SK-N-SH (cell line): ENCODE measurements around the gene SPATA32. TPM values are rescaled to one million over a fixed set of nuclear protein-coding genes. Genes with fewer than 3 reads are reported as not detected.

ENCODE experiments used
- CTCF ChIA-PET: fragments of 300-600, 350-600 bp; formaldehyde crosslinking; extraction: SDS; loops from one replicate; lab custom pipeline; 2021; lab: Yijun Ruan, JAX
- POLR2A ChIA-PET: fragments of 350-600 bp; sonication (Branson Sonifier 250); formaldehyde crosslinking; extraction: SDS; loops from one replicate; lab custom pipeline; 2020; ENCODE audit warnings: antibody characterized with exemption, inconsistent platforms; lab: Yijun Ruan, JAX
- DNase-seq: peaks from one replicate; pipeline ENCODE4 v3.0.0; 2012
- H2AFZ ChIP-seq: fragments of 200-600 bp; sonication (generic); 2 replicates; pipeline ENCODE4 v1.8.1; 2016; ENCODE audit warnings: antibody characterized with exemption, mild to moderate bottlenecking, low read depth
- H3F3A ChIP-seq: fragments of 200-600 bp; sonication (generic); replicated peaks from 2 replicates; pipeline ENCODE3; 2016; ENCODE audit warnings: antibody characterized with exemption, mild to moderate bottlenecking; ENCODE audit not compliant: insufficient read depth
- H3K27ac ChIP-seq, 2 experiments: fragments of 200-500 bp in 1 of 2; fragments of 200-600 bp in 1 of 2; sonication (Bioruptor generic) in 1 of 2; sonication (generic), shearing (Covaris generic) in 1 of 2; 2 replicates each; pipeline versions ENCODE4 v1.5.1 to v1.6.1; 2014 to 2016; ENCODE audit warnings: low read depth in 2 of 2, inconsistent platforms in 1 of 2, low read length in 1 of 2, mild to moderate bottlenecking in 1 of 2, mixed read lengths in 1 of 2
- H3K27me3 ChIP-seq: fragments of 200-600 bp; sonication (generic), shearing (Covaris generic); 2 replicates; pipeline ENCODE4 v1.6.1; 2016; ENCODE audit warnings: mixed run types; ENCODE audit not compliant: insufficient read depth
- H3K36me3 ChIP-seq, 2 experiments: fragments of 200-500 bp in 1 of 2; fragments of 200-600 bp in 1 of 2; sonication (Bioruptor generic) in 1 of 2; sonication (generic) in 1 of 2; replicated peaks in 1 of 2; 2 replicates each; pipeline versions ENCODE3 to v1.5.1; 2014 to 2016; ENCODE audit warnings: low read length in 1 of 2, mild to moderate bottlenecking in 1 of 2; ENCODE audit not compliant: insufficient read depth in 2 of 2, control insufficient read depth in 1 of 2
- H3K4me1 ChIP-seq, 2 experiments: fragments of 200-500 bp in 1 of 2; fragments of 200-600 bp in 1 of 2; sonication (Bioruptor generic) in 1 of 2; sonication (generic), shearing (Covaris generic) in 1 of 2; 2 replicates each; pipeline versions ENCODE4 v1.5.1 to v1.6.1; 2014 to 2016; ENCODE audit warnings: low read depth in 1 of 2, low read length in 1 of 2, mixed run types in 1 of 2; ENCODE audit not compliant: insufficient read depth in 2 of 2, control insufficient read depth in 1 of 2
- H3K4me2 ChIP-seq: fragments of 200-600 bp; sonication (generic), shearing (Covaris generic); 2 replicates; pipeline ENCODE4 v1.6.1; 2017; ENCODE audit warnings: mixed run types
- H3K4me3 ChIP-seq, 2 experiments: fragments of 200-500 bp in 1 of 2; fragments of 200-600 bp in 1 of 2; sonication (Bioruptor generic) in 1 of 2; sonication (generic), shearing (Covaris generic) in 1 of 2; 2 replicates each; pipeline versions ENCODE4 v1.5.1 to v1.8.1; 2014 to 2016; ENCODE audit warnings: low read depth in 2 of 2, inconsistent platforms in 1 of 2, low read length in 1 of 2, mild to moderate bottlenecking in 1 of 2, mixed read lengths in 1 of 2, moderate library complexity in 1 of 2
- H3K79me2 ChIP-seq: fragments of 200-600 bp; sonication (generic); 2 replicates; pipeline ENCODE4 v1.8.1; 2017; ENCODE audit warnings: mild to moderate bottlenecking; ENCODE audit not compliant: insufficient read depth
- H3K9ac ChIP-seq: fragments of 200-600 bp; sonication (generic); 2 replicates; pipeline ENCODE4 v1.6.1; 2017; ENCODE audit warnings: mixed run types
- H3K9me2 ChIP-seq: fragments of 200-600 bp; sonication (generic); 2 replicates; pipeline ENCODE4 v1.6.1; 2017; ENCODE audit warnings: mixed run types
- H3K9me3 ChIP-seq: fragments of 200-600 bp; sonication (generic); 2 replicates; pipeline ENCODE4 v1.6.1; 2017; ENCODE audit warnings: mixed run types, mild to moderate bottlenecking, moderate library complexity
- H4K20me1 ChIP-seq: fragments of 200-600 bp; sonication (generic); 2 replicates; pipeline ENCODE4 v1.6.1; 2017; ENCODE audit warnings: mild to moderate bottlenecking, mixed run types; ENCODE audit not compliant: insufficient read depth
- EP300 ChIP-seq, 2 experiments: IDR thresholded peaks; 2 replicates each; pipeline versions ENCODE4 v1.4.0 to v1.6.1; 2012; ENCODE audit warnings: borderline replicate concordance in 1 of 2, low read depth in 1 of 2, low read length in 1 of 2
- EZH2phosphoT487 ChIP-seq: fragments of 200-600 bp; sonication (generic); IDR thresholded peaks from 2 replicates; pipeline ENCODE4 v1.6.1; 2017; ENCODE audit warnings: low read depth, mixed run types, mild to moderate bottlenecking, antibody characterized with exemption, moderate library complexity, borderline replicate concordance
- FOSL2 ChIP-seq: IDR thresholded peaks from 2 replicates; pipeline ENCODE4 v1.4.0; 2012; ENCODE audit warnings: low read depth, mild to moderate bottlenecking, moderate library complexity, borderline replicate concordance
- FOXM1 ChIP-seq: IDR thresholded peaks from 2 replicates; pipeline ENCODE4 v1.4.0; 2012; ENCODE audit warnings: low read depth, mild to moderate bottlenecking
- GABPA ChIP-seq: IDR thresholded peaks from 2 replicates; pipeline ENCODE4 v1.4.0; 2012; ENCODE audit warnings: low read depth, mild to moderate bottlenecking
- GATA2 ChIP-seq: sonication (generic); formaldehyde crosslinking; IDR thresholded peaks from 2 replicates; pipeline ENCODE4 v1.5.0; 2020; ENCODE audit warnings: mild to moderate bottlenecking, missing genetic modification reagents
- MXI1 ChIP-seq: IDR thresholded peaks from 2 replicates; pipeline ENCODE4 v1.6.1; 2012; ENCODE audit warnings: mild to moderate bottlenecking, low read depth, low read length, improper control_type of control experiment
- NFIC ChIP-seq: IDR thresholded peaks from 2 replicates; pipeline ENCODE4 v1.4.0; 2012; ENCODE audit warnings: borderline replicate concordance
- NRF1 ChIP-seq: IDR thresholded peaks from 2 replicates; pipeline ENCODE4 v1.6.1; 2012; ENCODE audit warnings: low read depth, mild to moderate bottlenecking, low read length
- PBX3 ChIP-seq: IDR thresholded peaks from 2 replicates; pipeline ENCODE4; 2012
- RAD21 ChIP-seq: IDR thresholded peaks from 2 replicates; pipeline ENCODE4 v1.6.1; 2012; ENCODE audit warnings: mild to moderate bottlenecking, low read length
- RCOR1 ChIP-seq: fragments of 150-350 bp; IDR thresholded peaks from 2 replicates; pipeline ENCODE4 v1.6.1; 2017; ENCODE audit warnings: antibody characterized with exemption, low read length
- REST ChIP-seq: IDR thresholded peaks from 2 replicates; pipeline ENCODE4 v1.6.1; 2012; ENCODE audit warnings: mild to moderate bottlenecking, low read depth, low read length, moderate library complexity
- RFX5 ChIP-seq: IDR thresholded peaks from 2 replicates; pipeline ENCODE4 v1.6.1; 2012; ENCODE audit warnings: mild to moderate bottlenecking, improper control_type of control experiment, low read length
- SMC3 ChIP-seq: IDR thresholded peaks from 2 replicates; pipeline ENCODE4 v1.6.1; 2012; ENCODE audit warnings: low read depth, low read length, improper control_type of control experiment
- TCF12 ChIP-seq: IDR thresholded peaks from 2 replicates; pipeline ENCODE4 v1.4.0; 2012
- USF1 ChIP-seq: IDR thresholded peaks from 2 replicates; pipeline ENCODE4 v1.4.0; 2012; ENCODE audit warnings: low read depth, borderline replicate concordance
- YY1 ChIP-seq: IDR thresholded peaks from 2 replicates; pipeline ENCODE4 v1.4.0; 2012; ENCODE audit warnings: low read depth, mild to moderate bottlenecking
- ZBTB33 ChIP-seq: IDR thresholded peaks from 2 replicates; pipeline ENCODE4 v1.4.0; 2012; ENCODE audit warnings: low read depth, borderline replicate concordance
- WGBS: methylation state at CpG from one replicate; pipeline ENCODE4 v1.1.6; 2017; ENCODE audit warnings: low lambda C conversion rate; 5-methylcytosine and 5-hydroxymethylcytosine counted together
- polyA plus RNA-seq, 3 experiments: library from polyadenylated mRNA; depleted of rRNA; stranded (reverse); fragments of >200 nt; gene quantifications; 2 replicates each; pipeline ENCODE4 v1.2.3, GENCODE V29; 2012

The SPATA32 gene
- polyA plus RNA-seq, 1 of the 3 experiments (the other 2 are of a cell fraction), result not detected

- Histone ChIP-seq H3K4me2 (no peak overlapping the region), H3K27ac (no peak overlapping the region), H2AFZ (no peak overlapping the region), H3K9me2 (no peaks in the 10 kb centered on the region), H3K27me3 (no peaks in the 10 kb centered on the region), H3F3A (peaks cover 32% of the 10 kb centered on the region), H4K20me1 (peaks cover 9% of the 10 kb centered on the region; the same call in 1 of the 2 replicates), H3K9me3 (no peaks in the 10 kb centered on the region), H3K4me1 (peaks cover 0 to 23% of the 10 kb centered on the region in 2 experiments; a peak in 2 of 4 replicates), H3K36me3 (peaks cover 44 to 49% of the 10 kb centered on the region in 2 experiments), H3K79me2 (peaks cover 8% of the 10 kb centered on the region; the same call in 1 of the 2 replicates), H3K9ac (no peak overlapping the region), H3K4me3 (no peak overlapping the region)
- no peak for DNase-seq
- POLR2A ChIA-PET, result interaction anchor here (0.6 kb wide), 1 partner anchor 10 kb away, joined by 4 read pairs; no protein-coding TSS in a partner anchor
- WGBS, result 86% methylated on average over 20 of the region's 21 CpGs
- no peak for TF ChIP-seq FOSL2
- no peak for TF ChIP-seq EZH2phosphoT487
- no peak for TF ChIP-seq SMC3
- TF ChIP-seq NRF1, result no peak
- no peak for TF ChIP-seq NFIC
- TF ChIP-seq MXI1, result no peak
- TF ChIP-seq RCOR1, result no peak
- no peak for TF ChIP-seq RAD21
- TF ChIP-seq REST, result no peak
- TF ChIP-seq FOXM1, result no peak
- CTCF ChIA-PET, result interaction anchor here (0.8 to 1.7 kb wide), 9 partner anchors 17 to 111 kb away, joined by 3 to 12 read pairs (median 4); partner anchors contain the start of gene MAP3K14
Observed at GRCh38 chr17:45282683-45283644, 21.1 kb upstream of the SPATA32 start.

GRCh38 chr17:45279898-45280297, 18.0 kb upstream of the SPATA32 start:
- no peak overlapping the region for H2AFZ ChIP-seq
- no peaks in the 10 kb centered on the region for H3K27me3 ChIP-seq
- DNase-seq, result no peak
- H3K36me3 ChIP-seq, result peaks cover 24 to 34% of the 10 kb centered on the region in 2 experiments
- ChIA-PET POLR2A (no interaction called here), CTCF (interaction anchor here (0.7 to 3.9 kb wide), 4 partner anchors 32 to 127 kb away, joined by 3 to 41 read pairs (median 15); no protein-coding TSS in a partner anchor)
- 88% methylated on average over 3 of the region's 3 CpGs for WGBS
- peaks cover 6% of the 10 kb centered on the region in 2 experiments; a peak in 2 of 4 replicates for H3K4me1 ChIP-seq
- peaks cover 34% of the 10 kb centered on the region for H3F3A ChIP-seq
- H4K20me1 ChIP-seq, result peaks cover 11% of the 10 kb centered on the region; the same call in 1 of the 2 replicates
- H3K9me2 ChIP-seq, result no peaks in the 10 kb centered on the region
- no peaks in the 10 kb centered on the region for H3K9me3 ChIP-seq
- no peak overlapping the region for H3K4me2 ChIP-seq
- H3K27ac ChIP-seq, result no peak overlapping the region
- H3K9ac ChIP-seq, result no peak overlapping the region
- H3K4me3 ChIP-seq, result no peak overlapping the region
- H3K79me2 ChIP-seq, result peaks cover 8% of the 10 kb centered on the region; the same call in 1 of the 2 replicates
- TF ChIP-seq PBX3, result no peak
- no peak for TF ChIP-seq EZH2phosphoT487
- TF ChIP-seq GATA2, result no peak
- TF ChIP-seq RFX5, result no peak
- no peak for TF ChIP-seq YY1
- no peak for TF ChIP-seq USF1
- no peak for TF ChIP-seq ZBTB33
- TF ChIP-seq GABPA, result no peak
- no peak for TF ChIP-seq TCF12
- TF ChIP-seq EP300 (IDR thresholded peaks at IDR 0.05; ENCODE audit: borderline replicate concordance in 1 of 2, low read depth in 1 of 2, low read length in 1 of 2), result no peak
